Activated T-cell treated with anti-CD3 and anti-CD28 coated beads for 24 hours (primary cell): ENCODE data around the gene RAPGEF1.
A peak's percentile ranks its signal among the peaks of the same experiment; 100 is the strongest.

Experiments used
- DNase-seq: peaks from one replicate; pipeline ENCODE4 v3.0.0-alpha.2; 2020; ENCODE audit warnings: low read depth

RAPGEF1 gene

GRCh38 chr9:131605770-131606590, 133.9 kb downstream of the RAPGEF1 start:
- DNase-seq: no peak

DNA sequence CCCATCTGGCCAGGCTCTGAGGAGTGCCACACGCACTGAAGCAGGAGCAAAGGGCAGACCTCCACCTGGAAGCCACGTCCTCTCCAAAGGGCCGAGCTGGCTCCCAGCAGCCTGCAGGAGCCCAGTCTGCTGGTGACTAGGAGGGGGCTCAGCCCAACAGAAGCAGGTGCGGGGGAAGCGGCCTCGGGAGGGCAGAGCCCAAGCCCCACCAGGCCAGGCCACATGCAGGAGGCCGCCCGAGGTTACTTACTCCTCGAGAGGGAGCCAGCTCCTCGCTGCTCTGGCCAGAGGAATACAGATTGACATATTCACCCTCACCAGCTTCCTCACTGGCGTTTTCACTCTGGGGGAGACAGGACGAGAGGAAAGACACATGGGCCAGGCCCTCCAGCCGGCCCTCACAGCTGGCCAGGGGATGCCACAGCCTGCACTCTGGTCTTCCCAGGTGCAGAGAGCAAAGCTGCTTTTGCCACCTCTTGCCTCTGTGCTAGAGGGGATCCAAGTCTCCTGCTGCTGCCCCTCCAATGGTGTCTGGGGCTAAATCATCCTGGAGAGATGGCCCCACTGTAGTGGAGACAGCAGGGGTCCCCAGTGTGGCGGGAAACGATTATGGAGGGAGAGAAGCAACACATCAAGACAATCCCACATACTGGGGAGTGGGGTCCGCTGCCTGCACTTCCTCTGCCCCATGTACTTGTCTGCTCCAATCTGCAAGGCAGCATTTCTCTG, 136.0 kb downstream of the RAPGEF1 start:
- DNase-seq: no peak

GRCh38 chr9:131603199-131603598, 136.7 kb downstream of the RAPGEF1 start:
- DNase-seq: no peak

DNA sequence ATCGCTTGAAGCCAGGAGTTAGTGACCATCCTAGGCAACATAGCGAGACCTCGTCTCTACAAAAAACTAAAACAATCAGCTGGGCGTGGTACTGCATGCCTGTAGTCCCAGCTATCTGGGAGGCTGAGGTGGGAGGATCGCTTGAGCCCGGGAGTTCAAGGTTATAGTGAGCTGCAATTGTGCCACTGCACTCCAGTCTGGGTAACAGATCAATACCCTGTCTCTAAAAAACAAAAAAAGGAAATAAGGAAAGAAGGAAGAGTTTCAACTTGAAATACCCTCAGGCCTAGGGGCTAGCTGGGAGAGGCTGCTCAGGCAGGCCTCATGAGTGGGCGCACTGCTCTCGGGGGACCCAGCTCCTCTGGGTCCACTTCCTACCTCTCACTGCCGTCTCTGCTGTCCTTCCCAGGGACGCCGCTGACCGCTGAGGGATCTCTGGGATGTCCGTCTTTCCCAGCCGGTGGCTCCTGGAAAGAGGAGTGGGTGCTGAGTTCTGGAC, 138.1 kb downstream of the RAPGEF1 start:
- DNase-seq: no peak

DNA sequence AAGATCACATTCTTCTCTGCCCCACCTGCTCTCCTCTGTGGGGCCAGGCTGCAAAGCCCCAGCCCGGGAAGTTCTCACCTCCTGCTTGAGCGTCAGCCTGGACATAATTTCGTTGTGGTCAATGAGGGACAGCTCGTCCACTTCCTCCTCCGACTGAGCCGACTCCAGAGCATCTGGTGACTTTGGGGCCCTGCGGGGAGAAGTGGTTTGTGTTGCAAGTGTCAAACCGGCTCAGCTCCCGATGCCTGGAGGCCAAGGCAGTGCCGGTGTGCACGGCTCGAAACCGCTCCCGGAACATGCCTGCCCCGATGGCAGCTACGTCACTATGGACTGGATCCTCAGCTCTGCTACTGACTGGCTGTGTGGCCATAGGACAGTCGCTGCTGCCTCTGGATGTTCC, 141.8 kb downstream of the RAPGEF1 start:
- no peak for DNase-seq

DNA sequence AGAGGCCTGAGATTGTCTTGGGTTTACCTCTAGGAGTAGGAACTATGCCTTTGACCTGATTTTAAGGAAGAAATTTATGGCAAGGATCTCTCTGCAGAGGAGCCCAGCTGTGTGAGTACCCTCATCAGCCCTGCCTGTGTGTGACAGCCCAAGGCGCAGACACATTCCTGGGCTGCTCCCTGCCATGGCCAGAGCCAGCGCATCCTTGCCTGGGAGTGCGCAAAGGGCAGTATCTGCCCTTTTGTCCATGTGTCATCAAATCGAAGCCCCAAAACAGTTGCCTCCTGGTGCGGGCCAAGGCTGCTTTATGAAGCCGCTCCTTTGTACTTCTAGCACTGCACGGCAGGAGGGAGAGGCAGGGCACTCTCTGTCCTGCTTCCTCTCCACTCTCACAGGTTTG, 142.6 kb downstream of the RAPGEF1 start:
- DNase-seq: no peak

DNA sequence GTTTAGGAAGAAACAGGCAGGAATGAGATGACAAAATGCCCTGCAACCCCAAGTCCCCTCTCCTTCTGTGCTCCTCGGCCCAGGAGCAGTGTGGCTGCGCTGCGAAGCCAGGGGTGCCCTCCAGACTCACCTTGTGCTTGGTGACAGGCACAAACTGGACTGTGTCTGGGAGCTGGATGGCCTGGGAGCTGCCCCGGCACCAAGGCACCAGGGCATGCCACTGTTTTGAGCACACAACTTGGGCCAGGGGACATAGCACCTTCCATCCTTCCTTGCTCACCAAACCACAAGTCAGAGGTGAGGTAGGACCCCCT, 143.5 kb downstream of the RAPGEF1 start:
- no peak for DNase-seq

DNA sequence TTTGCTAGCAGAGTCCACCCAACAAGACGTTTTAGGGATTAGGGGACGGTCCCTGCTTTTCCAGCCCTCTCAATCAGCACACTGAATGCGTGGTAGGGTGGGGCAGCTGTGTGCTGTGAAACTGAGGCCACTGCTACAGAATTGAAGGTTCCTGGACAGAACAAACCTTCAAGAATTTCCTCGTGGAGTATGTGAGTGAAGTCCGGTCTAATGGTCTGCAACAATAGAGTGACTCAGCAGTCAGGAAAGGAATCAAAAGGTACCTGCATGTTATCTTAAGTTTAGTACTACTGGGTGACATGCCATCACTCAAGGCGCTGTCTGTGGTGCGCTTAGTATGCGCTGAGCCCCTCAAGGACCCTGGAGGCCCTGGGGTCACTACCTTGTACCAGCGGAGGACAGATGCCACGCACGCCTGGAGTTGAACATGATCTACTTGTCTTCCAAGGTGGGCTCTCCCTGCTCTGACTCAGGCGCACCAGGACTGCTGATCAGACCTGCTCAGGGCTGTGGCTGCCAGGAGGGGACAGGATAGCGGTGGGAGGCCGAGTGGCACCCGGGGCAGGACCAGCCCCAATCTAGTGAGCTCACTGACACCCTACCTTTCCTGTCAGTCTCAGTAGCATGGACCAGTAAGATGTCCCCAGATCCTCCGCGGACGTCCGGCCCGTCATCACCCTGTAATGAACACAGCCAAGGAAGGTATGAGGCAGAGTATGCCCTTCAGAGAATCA, 144.0 kb downstream of the RAPGEF1 start:
- no peak for DNase-seq

DNA sequence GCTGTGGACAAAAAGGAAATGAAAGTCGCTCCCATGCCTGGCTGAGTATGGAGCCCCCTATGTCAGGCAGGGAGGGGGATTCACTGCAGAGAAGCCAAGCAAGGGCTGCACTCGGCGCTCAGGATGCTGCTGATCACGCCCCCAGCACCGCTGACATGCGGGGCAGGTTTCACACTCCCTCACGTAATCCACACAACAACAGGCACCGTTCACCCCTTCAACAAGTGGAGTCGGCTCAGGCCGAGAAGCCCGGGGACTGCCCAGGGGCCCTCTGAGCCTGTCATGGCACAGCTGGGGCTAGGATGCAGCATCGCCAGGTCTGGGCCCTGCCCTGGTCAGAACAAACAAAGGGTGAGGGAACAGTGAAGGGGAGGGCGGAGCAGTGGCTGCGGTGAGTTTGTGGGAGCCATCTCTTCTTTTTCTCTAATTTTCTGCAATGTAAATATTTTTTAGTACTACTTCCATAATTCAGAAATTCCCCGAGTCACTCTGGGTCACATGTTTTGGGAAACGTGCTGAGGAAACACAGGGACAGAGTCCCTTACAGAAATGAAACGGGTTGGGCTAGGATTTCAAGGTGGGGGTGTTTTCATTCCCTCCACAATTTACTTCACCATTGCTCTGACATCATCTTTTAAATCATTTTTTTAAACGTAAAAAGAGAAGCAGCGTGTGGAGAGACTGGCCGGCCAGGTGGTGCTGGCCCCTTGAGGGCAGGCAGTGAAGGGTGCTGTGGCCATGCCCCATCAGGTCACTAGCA, 144.8 kb downstream of the RAPGEF1 start:
- DNase-seq: no peak

GRCh38 chr9:131593936-131594665, 145.8 kb downstream of the RAPGEF1 start:
- no peak for DNase-seq

- no peak for DNase-seq
Observed at GRCh38 chr9:131593091-131593820, 146.6 kb downstream of the RAPGEF1 start.

DNA sequence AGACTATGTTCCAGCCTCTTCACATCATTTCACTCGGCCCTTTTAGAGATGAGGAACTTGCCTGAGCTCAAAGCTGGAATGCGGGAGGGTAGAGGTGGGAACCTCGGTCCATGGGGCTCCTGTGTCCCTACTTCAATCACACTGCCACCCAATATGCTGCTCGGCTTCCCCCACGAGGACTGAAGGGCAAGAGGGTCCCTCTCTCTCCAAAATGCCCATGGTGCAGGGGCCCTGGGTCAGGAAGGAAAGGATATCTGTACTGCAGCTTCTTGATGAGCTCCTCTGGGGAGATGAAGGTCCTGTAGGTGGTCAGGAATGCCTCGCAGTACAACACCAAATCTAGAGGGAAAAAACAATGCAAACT, 148.0 kb downstream of the RAPGEF1 start:
- no peak for DNase-seq

DNA sequence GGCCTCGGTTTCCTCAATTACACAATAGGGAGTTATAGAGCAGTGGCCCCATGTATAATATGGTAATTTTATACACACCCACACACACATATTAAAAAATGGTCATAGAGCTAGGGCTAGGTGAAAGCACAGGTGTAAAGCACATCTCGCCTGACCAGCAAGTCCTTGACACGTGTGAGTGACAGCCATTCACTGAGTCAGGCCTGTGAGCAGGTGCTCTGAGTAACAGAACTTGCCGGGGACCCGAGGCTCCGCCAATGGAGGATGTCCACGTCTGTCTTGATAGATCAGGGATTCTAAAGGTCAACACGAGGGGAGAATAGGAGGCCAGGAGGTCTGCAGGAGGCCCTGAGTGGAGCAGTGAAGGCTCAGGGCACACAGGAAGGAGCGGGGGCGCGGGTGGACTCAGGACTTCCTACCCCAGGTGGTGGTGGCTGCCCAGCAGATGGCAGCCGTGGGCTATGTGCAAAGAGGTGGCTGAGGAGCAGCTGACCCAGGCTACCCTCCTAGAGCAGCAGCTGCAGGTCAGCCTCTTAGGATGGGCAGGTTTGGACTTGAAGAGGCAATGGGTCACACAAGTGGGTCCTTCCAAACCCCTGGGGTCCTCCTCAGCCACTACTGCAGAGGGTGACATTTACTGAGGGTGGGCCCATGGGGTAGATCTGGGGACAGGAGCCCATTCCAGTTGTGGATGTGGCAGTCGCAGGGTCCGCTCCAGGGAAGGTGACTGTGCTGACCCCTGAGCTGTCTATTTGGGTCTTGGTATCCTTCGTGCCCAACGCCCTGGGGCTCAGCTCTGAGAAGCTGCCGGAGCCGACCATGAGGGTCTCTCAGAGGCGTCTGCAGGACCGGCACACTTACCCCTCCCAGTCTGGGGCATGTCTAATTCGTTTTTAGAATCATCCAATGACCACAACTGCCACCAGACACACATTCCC, 148.7 kb downstream of the RAPGEF1 start:
- peak; percentile 69 for DNase-seq

DNA sequence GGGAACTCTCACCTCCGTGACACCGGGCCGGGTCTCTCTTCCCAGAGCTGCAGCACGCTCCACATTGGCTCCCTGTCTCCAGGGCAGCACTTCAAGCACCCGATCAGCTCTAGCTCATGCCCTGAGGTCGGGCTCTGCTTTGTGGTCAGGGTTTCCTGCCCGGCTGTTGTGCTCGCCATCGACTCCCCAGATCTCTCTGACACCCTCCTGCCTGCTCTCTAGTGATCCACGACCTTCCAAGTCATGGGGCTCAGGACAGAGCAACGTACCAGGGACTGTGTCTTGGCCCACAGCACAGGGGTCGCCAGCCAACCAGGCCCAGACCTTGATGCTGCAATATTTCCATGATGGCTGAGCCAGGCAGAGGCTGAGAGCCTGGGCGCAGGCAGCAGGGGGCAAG, 149.4 kb downstream of the RAPGEF1 start:
- DNase-seq: no peak

DNA sequence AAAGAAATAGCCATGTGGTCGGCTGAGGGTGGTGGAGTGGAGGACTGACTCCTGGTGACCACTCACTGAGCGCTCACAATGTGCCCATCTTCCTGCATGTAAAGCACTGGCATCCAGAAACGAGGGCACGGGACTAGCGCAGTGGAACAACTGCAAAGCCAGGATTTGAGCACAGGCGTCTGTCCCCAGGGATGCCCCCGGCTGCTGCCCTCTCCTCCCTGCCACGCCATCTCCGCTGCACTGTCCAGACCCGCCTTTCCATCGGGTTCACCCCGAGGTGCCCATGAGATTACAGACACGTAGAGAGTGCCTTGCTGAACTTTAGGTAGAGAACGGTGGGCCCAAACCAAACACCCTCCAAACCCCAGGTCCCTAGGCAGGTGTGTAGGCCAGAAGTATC, 149.9 kb downstream of the RAPGEF1 start:
- no peak for DNase-seq

GRCh38 chr9:131589124-131589711, 150.7 kb downstream of the RAPGEF1 start:
- DNase-seq: no peak

DNA sequence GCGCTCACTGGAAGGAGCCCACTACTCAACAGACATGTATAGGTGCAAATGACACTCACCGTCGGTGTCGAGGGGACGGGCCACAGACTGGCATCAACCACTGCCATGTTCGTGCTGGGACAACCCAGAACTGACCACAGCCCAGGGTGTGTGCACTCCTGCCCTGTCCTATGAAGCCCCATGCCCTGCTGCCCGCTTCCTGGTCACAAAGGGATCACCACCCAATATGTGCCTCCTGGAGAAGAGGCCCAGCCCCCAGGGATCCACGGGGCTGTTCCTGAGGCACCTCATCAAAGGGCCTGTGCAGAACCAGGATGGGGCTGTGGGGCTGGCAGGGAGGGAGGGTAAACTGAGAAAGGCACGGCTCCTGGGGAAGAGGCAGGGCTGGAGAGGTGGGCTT, 151.5 kb downstream of the RAPGEF1 start:
- no peak for DNase-seq

- no peak for DNase-seq
Observed at GRCh38 chr9:131587906-131588305, 152.0 kb downstream of the RAPGEF1 start.

- DNase-seq: no peak
Observed at GRCh38 chr9:131587331-131587730, 152.5 kb downstream of the RAPGEF1 start.
